Keratinocyte (primary cell): ENCODE data around the gene TARS1.

ENCODE experiments used
- CTCF ChIP-seq, 3 experiments: IDR thresholded peaks in 1 of 3; conservative IDR thresholded peaks in 1 of 3; optimal IDR thresholded peaks in 1 of 3; 2 replicates in 2 of 3; 3 replicates in 1 of 3; pipeline versions ENCODE3 to v1.5.1; 2011; ENCODE audit warnings: low read length in 3 of 3, mild to moderate bottlenecking in 3 of 3, moderate library complexity in 2 of 3, control low read depth in 1 of 3, inconsistent platforms in 1 of 3; ENCODE audit not compliant: insufficient read depth in 2 of 3; ENCODE audit errors: extremely low read depth in 1 of 3
- EZH2 ChIP-seq: IDR thresholded peaks from one replicate; pipeline ENCODE4 v1.6.1; 2012; ENCODE audit warnings: inconsistent platforms, mild to moderate bottlenecking, low read length, moderate library complexity

- no peak for TF ChIP-seq CTCF (optimal IDR thresholded peaks at IDR 0.05 in 1 of 3, IDR thresholded peaks at IDR 0.05 in 1 of 3, conservative IDR thresholded peaks at IDR 0.05 in 1 of 3; ENCODE audit: extremely low read depth in 1 of 3, insufficient read depth in 2 of 3, low read length in 3 of 3)
- no peak for TF ChIP-seq EZH2
Measured at GRCh38 chr5:33410221-33410620, 30.5 kb upstream of the TARS1 start.
